MV-4-11 (cell line): ENCODE measurements around the gene DGKB.

ENCODE experiments used
- DNase-seq: peaks from one replicate; lab custom pipeline; 2025; lab: John Stamatoyannopoulos, UW

Gene DGKB

DNA sequence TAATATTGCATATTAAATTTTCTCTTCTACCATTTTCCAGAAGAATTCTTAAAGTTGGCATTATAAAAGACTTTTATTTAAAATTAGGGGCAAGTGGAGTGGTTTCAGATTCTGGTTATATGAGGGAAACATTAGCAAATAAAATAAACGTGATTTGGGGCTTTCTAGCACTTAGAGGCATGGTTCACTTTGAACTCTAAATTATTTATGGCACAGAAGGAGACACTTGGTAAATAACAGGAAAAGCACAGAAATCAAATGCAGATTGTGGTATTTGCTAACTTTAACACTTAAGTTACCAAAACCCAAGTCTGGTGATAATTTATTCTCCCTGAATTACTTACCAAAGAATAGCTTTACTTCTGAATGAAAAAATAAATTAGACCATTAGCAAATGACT lies 778.6 kb downstream of the DGKB start:
- no peak for DNase-seq

DNA sequence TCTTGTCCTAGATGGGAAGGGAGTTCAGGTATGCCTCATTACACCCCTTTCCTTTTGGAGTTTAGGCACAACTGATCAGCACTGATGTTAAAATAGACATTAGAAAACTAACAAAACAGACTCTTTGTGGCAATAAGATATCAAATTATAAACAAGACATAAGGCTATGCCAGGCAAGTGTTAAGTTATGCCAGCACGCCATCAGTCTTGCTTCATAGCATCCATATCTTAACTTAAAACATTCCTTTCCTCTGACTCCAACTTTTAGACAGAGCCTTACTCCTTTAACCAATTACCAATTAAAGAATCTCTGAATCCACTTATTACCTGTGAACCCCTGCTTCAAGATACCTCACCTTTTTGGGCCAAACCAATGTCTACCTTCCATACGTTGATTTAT lies 786.9 kb downstream of the DGKB start:
- no peak for DNase-seq

- no peak for DNase-seq
Observed at GRCh38 chr7:14104861-14105260, 797.7 kb downstream of the DGKB start.

GRCh38 chr7:14096159-14096558 lies 806.4 kb downstream of the DGKB start:
- DNase-seq: no peak

- no peak for DNase-seq
Observed at GRCh38 chr7:14095233-14095950, 807.2 kb downstream of the DGKB start.
